GM23248 (cell line): ENCODE results near the gene LYPD4. TPM values are rescaled to one million over a fixed set of nuclear protein-coding genes. Genes with fewer than 3 reads are reported as not detected.

Experiments
- DNase-seq: peaks from one replicate; pipeline ENCODE4 v3.0.0-alpha.2; 2015
- H2AFZ ChIP-seq: fragments of 200-600 bp; sonication (generic); 2 replicates; pipeline ENCODE4 v1.6.1; 2016; ENCODE audit warnings: antibody characterized with exemption
- H3F3A ChIP-seq: fragments of 200-600 bp; sonication (generic); 2 replicates; pipeline ENCODE4 v1.6.1; 2016; ENCODE audit warnings: mild to moderate bottlenecking, antibody characterized with exemption, mixed run types; ENCODE audit not compliant: insufficient read depth
- H3K27ac ChIP-seq: fragments of 200-600 bp; sonication (generic); 2 replicates; pipeline ENCODE4 v1.5.1; 2016; ENCODE audit warnings: mild to moderate bottlenecking
- H3K27me3 ChIP-seq: fragments of 200-600 bp; sonication (generic); replicated peaks from 2 replicates; pipeline ENCODE4 v1.6.1; 2016; ENCODE audit warnings: mild to moderate bottlenecking; ENCODE audit not compliant: insufficient read depth
- H3K36me3 ChIP-seq: fragments of 200-600 bp; sonication (generic); 2 replicates; pipeline ENCODE4 v1.6.1; 2016; ENCODE audit warnings: low read depth, mild to moderate bottlenecking
- H3K4me1 ChIP-seq: fragments of 200-600 bp; sonication (generic); 2 replicates; pipeline ENCODE4 v1.6.1; 2016; ENCODE audit warnings: mild to moderate bottlenecking; ENCODE audit not compliant: insufficient read depth
- H3K4me2 ChIP-seq: fragments of 200-600 bp; sonication (generic); one replicate; pipeline ENCODE4 v1.6.1; 2016; ENCODE audit warnings: mild to moderate bottlenecking; ENCODE audit not compliant: unreplicated experiment
- H3K4me3 ChIP-seq: fragments of 200-600 bp; sonication (generic); 2 replicates; pipeline ENCODE4 v1.5.1; 2016; ENCODE audit warnings: mild to moderate bottlenecking
- H3K79me2 ChIP-seq: fragments of 200-600 bp; sonication (generic); 2 replicates; pipeline ENCODE4 v1.6.1; 2016; ENCODE audit warnings: mild to moderate bottlenecking; ENCODE audit not compliant: insufficient read depth
- H3K9ac ChIP-seq: fragments of 200-600 bp; sonication (generic); 2 replicates; pipeline ENCODE4 v1.6.1; 2016; ENCODE audit warnings: mild to moderate bottlenecking
- H3K9me2 ChIP-seq: fragments of 200-600 bp; sonication (generic); 2 replicates; pipeline ENCODE4 v1.6.1; 2016; ENCODE audit warnings: mixed run types, mild to moderate bottlenecking, moderate library complexity; ENCODE audit not compliant: insufficient read depth
- H3K9me3 ChIP-seq: fragments of 200-600 bp; sonication (generic); one replicate; pipeline ENCODE4 v1.6.1; 2017; ENCODE audit warnings: low read depth
- H4K20me1 ChIP-seq: fragments of 200-600 bp; sonication (generic); 2 replicates; pipeline ENCODE4 v1.6.0; 2016; ENCODE audit not compliant: insufficient read depth
- EZH2 ChIP-seq: fragments of 200-600 bp; sonication (generic); IDR thresholded peaks from 2 replicates; pipeline ENCODE4 v1.6.1; 2018; ENCODE audit warnings: antibody characterized with exemption, mild to moderate bottlenecking; ENCODE audit not compliant: insufficient read depth, poor library complexity, severe bottlenecking
- EZH2phosphoT487 ChIP-seq: fragments of 200-600 bp; sonication (generic); IDR thresholded peaks from 2 replicates; pipeline ENCODE4 v1.6.1; 2018; ENCODE audit warnings: antibody characterized with exemption, moderate library complexity, mild to moderate bottlenecking, low read depth; ENCODE audit not compliant: insufficient read depth
- WGBS, 2 experiments: methylation state at CpG; one replicate each; pipeline ENCODE4 v1.1.6; 2015 to 2017; ENCODE audit warnings: low lambda C conversion rate in 2 of 2, low coverage in 1 of 2; ENCODE audit errors: missing lambda C conversion rate in 2 of 2; 5-methylcytosine and 5-hydroxymethylcytosine counted together
- in situ Hi-C: fragments of 300-500 bp; cut with MboI; formaldehyde crosslinking; loops from 2 replicates; pipeline ENCODE4 v1.15.0; 2020
- polyA plus RNA-seq: library from polyadenylated mRNA; unstranded; fragments of >200 nt; fragmentation: Nextera tagmentation; extraction: Ambion mirVana; gene quantifications from 2 replicates; pipeline ENCODE4 v1.2.1, GENCODE V29; 2016
- total RNA-seq: library from RNA; depleted of rRNA; stranded (reverse); fragments of >200 nt; shearing (Covaris generic); gene quantifications from 2 replicates; pipeline ENCODE4 v1.2.3, GENCODE V29; 2014

LYPD4 gene
- total and polyA plus RNA-seq, 2 experiments from 2014 or later: not detected

- Histone ChIP-seq H2AFZ (no peak overlapping the region), H3K9ac (no peak overlapping the region), H3K9me2 (no peaks in the 10 kb centered on the region), H3K36me3 (no peaks in the 10 kb centered on the region), H3K4me3 (no peak overlapping the region), H3K4me1 (no peaks in the 10 kb centered on the region), H3K27me3 (peaks cover 5% of the 10 kb centered on the region; the same call in 1 of the 2 replicates), H3F3A (no peaks in the 10 kb centered on the region), H3K79me2 (no peaks in the 10 kb centered on the region), H3K27ac (no peak overlapping the region), H3K9me3 (no peaks in the 10 kb centered on the region), H4K20me1 (no peaks in the 10 kb centered on the region), H3K4me2 (no peak overlapping the region)
- in situ Hi-C loops: no loop called here
- TF ChIP-seq EZH2phosphoT487 (no peak), EZH2 (no peak)
- DNase-seq: no peak
- 48 to 50% methylated on average over 15 to 16 of the region's 16 CpGs for WGBS, 2 experiments
Measured at GRCh38 chr19:41808663-41809566, 35.6 kb downstream of the LYPD4 start.

DNA sequence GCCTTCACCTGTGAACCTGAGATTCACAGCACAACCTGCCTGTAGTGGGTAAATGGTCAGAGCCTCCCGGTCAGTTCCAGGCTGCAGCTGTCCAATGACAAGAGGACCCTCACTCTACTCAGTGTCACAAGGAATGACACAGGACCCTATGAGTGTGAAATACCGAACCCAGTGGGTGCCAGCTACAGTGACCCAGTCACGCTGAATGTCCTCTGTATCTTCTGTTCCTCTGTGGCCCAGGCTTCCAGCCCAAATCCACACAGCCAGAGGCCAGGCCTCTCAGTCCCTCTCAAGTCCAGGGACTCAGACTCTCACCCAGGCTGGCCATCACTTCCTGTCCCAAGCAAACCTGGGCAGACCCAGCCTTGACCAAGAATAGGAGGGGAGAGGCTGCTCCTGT lies 37.3 kb downstream of the LYPD4 start:
- H3K36me3 ChIP-seq: no peaks in the 10 kb centered on the region
- no peak for DNase-seq
- H3K4me1 ChIP-seq: no peaks in the 10 kb centered on the region
- no peak overlapping the region for H3K4me3 ChIP-seq
- H3K9ac ChIP-seq: no peak overlapping the region
- no peaks in the 10 kb centered on the region for H3K9me3 ChIP-seq
- H3K27me3 ChIP-seq: peaks cover 5% of the 10 kb centered on the region; the same call in 1 of the 2 replicates
- no peaks in the 10 kb centered on the region for H3K79me2 ChIP-seq
- WGBS, 2 experiments: 47 to 51% methylated on average over 3 of the region's 3 CpGs
- H3K9me2 ChIP-seq: no peaks in the 10 kb centered on the region
- no peaks in the 10 kb centered on the region for H4K20me1 ChIP-seq
- no peak overlapping the region for H3K27ac ChIP-seq
- in situ Hi-C loops: no loop called here
- no peak overlapping the region for H2AFZ ChIP-seq
- no peaks in the 10 kb centered on the region for H3F3A ChIP-seq
- no peak for TF ChIP-seq EZH2
- TF ChIP-seq EZH2phosphoT487: no peak
- no peak overlapping the region for H3K4me2 ChIP-seq

GRCh38 chr19:41804336-41804735 lies 40.1 kb downstream of the LYPD4 start:
- Histone ChIP-seq H3K9ac (no peak overlapping the region), H2AFZ (no peak overlapping the region), H3K27me3 (peaks cover 5% of the 10 kb centered on the region), H3K36me3 (no peaks in the 10 kb centered on the region), H3K4me1 (no peaks in the 10 kb centered on the region), H3K27ac (no peak overlapping the region), H3K4me3 (no peak overlapping the region), H3K9me3 (no peaks in the 10 kb centered on the region), H3K79me2 (no peaks in the 10 kb centered on the region), H3K4me2 (no peak overlapping the region), H4K20me1 (no peaks in the 10 kb centered on the region), H3F3A (no peaks in the 10 kb centered on the region), H3K9me2 (no peaks in the 10 kb centered on the region)
- DNase-seq: no peak
- no peak for TF ChIP-seq EZH2phosphoT487
- no peak for TF ChIP-seq EZH2
- in situ Hi-C loops: no loop called here
- 49 to 62% methylated on average over 3 of the region's 3 CpGs for WGBS, 2 experiments

DNA sequence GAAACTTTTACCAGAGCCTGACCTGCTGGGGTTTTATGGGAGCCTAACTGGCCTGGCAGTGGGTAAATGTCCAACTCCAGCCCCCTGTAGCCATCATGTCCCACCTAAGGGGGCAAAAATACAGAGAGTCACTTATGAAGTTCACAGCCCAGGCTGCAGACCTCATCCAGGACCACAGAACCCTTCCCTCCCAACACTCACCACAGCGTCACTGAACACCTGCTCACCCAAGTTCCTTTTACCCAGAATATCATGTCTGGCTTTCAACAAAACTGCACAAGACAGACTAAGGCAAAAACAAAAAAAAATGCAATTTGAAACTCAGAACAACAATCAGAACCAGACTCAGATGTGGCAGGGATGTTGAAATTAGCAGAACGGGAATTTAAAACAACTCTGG lies 41.7 kb downstream of the LYPD4 start:
- TF ChIP-seq EZH2 (no peak), EZH2phosphoT487 (no peak)
- WGBS, 2 experiments: 31 to 39% methylated on average over 2 of the region's 2 CpGs

More for the DNA sequence above, 41.7 kb downstream of the LYPD4 start:
- no peak for DNase-seq
- in situ Hi-C loops: no loop called here
- H3K4me3 ChIP-seq: no peak overlapping the region
- no peak overlapping the region for H3K4me2 ChIP-seq
- H4K20me1 ChIP-seq: no peaks in the 10 kb centered on the region
- H3K79me2 ChIP-seq: no peaks in the 10 kb centered on the region
- no peaks in the 10 kb centered on the region for H3F3A ChIP-seq
- no peaks in the 10 kb centered on the region for H3K9me3 ChIP-seq
- no peaks in the 10 kb centered on the region for H3K4me1 ChIP-seq
- H3K9ac ChIP-seq: no peak overlapping the region
- H3K36me3 ChIP-seq: no peaks in the 10 kb centered on the region
- no peaks in the 10 kb centered on the region for H3K9me2 ChIP-seq
- H2AFZ ChIP-seq: no peak overlapping the region
- H3K27ac ChIP-seq: no peak overlapping the region
- peaks cover 5% of the 10 kb centered on the region for H3K27me3 ChIP-seq
